ENCODE measurements around the gene RNF112.

DNA sequence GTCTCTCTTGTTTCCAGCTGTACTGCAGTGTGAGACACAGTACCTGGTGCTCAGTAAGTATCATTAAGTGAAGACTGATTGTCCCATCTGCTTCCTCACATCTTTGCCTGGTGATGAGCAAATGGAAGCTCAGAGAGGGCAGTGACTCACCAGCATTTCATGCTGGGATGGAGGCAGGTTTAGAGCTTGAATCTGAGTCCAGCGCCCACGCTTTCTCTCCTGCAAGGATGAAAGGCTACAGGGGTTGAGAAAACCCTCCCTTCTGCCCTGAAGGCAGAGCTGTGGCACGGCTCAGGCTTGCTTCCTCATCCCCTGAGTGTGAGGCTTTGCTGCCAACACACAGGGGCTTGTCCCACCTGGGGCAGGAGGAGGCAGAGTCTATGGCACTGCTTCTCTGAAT, 1.5 kb upstream of the RNF112 start:
- TF ChIP-seq POLR2AphosphoS5 (IDR thresholded peaks at IDR 0.05) = no peak
- TF ChIP-seq, protein P1, sequence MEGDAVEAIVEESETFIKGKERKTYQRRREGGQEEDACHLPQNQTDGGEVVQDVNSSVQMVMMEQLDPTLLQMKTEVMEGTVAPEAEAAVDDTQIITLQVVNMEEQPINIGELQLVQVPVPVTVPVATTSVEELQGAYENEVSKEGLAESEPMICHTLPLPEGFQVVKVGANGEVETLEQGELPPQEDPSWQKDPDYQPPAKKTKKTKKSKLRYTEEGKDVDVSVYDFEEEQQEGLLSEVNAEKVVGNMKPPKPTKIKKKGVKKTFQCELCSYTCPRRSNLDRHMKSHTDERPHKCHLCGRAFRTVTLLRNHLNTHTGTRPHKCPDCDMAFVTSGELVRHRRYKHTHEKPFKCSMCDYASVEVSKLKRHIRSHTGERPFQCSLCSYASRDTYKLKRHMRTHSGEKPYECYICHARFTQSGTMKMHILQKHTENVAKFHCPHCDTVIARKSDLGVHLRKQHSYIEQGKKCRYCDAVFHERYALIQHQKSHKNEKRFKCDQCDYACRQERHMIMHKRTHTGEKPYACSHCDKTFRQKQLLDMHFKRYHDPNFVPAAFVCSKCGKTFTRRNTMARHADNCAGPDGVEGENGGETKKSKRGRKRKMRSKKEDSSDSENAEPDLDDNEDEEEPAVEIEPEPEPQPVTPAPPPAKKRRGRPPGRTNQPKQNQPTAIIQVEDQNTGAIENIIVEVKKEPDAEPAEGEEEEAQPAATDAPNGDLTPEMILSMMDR (IDR thresholded peaks at IDR 0.05) = no peak

Data from upper lobe of left lung (tissue), 4 donors.